ENCODE results near the gene COG7.

COG7 gene

GRCh38 chr16:23339787-23340186 lies 113.2 kb downstream of the COG7 start (continued):
- no peak for TF ChIP-seq TRIM28 (IDR thresholded peaks at IDR 0.05; ENCODE audit: borderline replicate concordance, low read length)
- no peak for TF ChIP-seq ZNF571 (tag by site-specific recombination; IDR thresholded peaks at IDR 0.05)
- no peak for TF ChIP-seq GLI2 (tag by site-specific recombination; IDR thresholded peaks at IDR 0.05; ENCODE audit: borderline replicate concordance, low read depth)
- TF ChIP-seq ZNF555 (tag by site-specific recombination; conservative IDR thresholded peaks at IDR 0.05), result no peak
- TF ChIP-seq ZNF366 (tag by site-specific recombination; conservative IDR thresholded peaks at IDR 0.05), result no peak
- no peak for TF ChIP-seq GLI4 (tag by site-specific recombination; IDR thresholded peaks at IDR 0.05)
- TF ChIP-seq ZNF747 (tag by site-specific recombination; IDR thresholded peaks at IDR 0.05), result no peak
- TF ChIP-seq ZNF610 (tag by site-specific recombination; IDR thresholded peaks at IDR 0.05; ENCODE audit: borderline replicate concordance), result no peak
